Stimulated activated CD8-positive, alpha-beta memory T cell treated with anti-CD3 and anti-CD28 coated beads, Interleukin-7, amount 100 ng/mL, for 4 hours (primary cell): ENCODE measurements around the gene ARID3A.
"Not testable (repeated sequence)": the region's sequence is repeated elsewhere in the genome, so short reads cannot be mapped to it uniquely, and the experiment has no call there.

Source experiments
- DNase-seq, 2 donors: peaks; one replicate each; pipeline ENCODE4 v3.0.0-alpha.2; 2020; ENCODE audit warnings: low read depth in 2 of 2

ARID3A gene

DNA sequence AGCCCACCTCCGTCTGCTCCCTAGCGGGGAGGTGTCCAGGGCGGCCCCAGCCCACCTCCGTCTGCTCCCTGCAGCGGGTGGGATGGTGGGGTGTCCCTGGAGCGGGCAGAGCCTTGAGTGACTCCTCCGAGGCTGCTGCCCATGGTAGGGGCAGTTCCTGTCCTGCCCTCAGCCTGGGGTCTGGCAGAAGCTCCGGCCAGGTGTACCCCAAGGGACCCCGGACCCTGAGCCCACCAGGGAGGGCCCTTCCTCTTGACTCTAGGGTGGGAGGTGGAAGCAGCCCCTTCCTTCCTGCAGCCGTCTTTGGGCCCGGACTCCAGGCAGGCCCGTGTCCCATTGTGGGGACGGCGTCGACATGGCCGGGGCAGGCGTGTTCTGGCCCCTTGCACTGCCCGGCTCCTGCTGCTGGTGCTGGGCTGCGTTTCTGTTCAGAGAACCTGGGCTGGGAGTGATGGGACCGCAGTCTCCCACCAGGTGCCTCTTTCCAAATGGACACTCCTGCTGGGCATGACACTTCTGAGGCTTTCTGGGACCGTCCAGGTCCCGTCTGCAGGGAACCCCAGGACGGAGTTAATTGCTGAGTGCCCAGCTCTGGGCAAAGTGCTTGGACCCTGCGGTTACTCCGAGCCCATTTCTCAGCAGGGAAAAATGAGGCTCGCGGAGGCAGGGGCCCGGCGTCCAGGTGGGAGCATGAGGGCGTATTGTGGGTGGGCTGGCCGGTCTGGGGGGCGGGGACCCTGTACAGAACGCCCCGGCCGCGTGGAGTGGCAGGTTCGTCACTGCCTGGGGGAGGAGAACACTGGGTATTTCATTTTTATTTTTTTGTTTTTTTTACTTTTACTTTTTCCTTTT is 19.8 kb downstream of the ARID3A start:
- no peak for DNase-seq

DNA sequence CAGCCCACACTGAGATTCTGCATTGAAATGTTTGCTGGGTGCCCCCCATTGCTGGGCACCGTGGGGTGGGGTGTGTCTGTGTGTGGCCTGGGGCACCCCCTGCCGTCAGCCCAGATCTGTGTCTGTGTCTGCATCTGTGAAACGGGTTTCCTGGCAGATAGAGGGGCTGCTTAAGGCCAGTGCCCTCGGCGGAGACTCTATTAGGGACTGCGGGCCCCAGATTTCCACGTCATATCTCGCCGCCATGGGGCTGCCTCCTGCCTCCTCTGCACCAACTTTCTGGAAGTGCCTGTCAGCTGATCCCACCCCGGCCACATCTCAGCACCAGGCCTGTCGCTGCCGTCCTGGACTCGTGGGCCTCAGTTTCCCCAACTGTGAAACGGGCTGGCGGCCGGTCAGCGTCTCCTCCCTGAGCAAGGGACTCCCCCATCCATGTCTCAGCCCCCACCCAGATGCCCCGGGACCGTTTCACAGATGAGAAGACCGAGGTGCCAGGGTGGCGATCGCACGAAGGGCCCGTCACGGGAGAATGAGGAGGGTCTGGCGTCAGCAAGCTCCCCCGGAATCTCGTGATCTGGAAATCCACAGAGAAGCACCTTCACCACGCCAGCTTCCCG is 21.4 kb downstream of the ARID3A start:
- no peak for DNase-seq

DNA sequence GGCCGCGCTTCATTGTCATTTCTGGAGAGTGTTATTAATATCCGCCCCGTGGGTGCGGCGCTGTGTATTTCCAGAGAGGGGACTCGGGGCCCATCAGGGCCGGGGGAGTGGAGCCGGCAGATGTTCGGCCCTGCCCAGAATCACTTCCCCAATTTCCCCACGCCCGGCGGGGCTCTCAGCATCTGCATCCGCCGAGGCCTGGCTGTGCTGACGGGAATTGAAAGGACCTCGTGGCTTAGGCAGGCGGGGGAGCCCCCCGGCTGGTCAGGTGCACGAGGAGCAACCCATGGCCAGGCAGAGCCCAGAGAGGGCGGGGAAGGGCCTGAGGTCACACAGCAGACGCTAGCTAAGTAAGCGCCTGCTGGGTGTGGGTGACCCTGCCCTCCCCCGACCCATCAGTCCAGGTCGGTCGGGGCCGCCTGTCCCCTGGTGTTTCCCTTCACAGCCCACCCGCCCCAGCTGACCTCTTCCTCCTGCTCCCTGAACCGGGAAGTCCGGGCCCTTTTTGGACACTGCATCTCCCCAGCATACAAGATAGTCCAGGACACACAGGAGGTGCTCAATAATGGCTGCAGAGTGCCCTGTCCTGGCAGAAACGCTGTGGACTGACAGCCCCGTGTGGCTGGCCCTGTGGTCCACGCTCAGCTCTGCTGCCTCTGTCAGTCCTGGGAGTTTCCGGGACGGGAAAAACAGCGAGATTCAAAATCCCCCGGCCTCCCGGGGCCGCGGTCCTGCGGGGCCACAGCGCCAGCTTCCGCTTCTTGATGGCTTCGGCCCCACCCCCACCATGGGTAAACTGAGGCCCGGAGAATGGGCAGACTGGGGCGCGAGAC is 22.1 kb downstream of the ARID3A start:
- no peak for DNase-seq

DNA sequence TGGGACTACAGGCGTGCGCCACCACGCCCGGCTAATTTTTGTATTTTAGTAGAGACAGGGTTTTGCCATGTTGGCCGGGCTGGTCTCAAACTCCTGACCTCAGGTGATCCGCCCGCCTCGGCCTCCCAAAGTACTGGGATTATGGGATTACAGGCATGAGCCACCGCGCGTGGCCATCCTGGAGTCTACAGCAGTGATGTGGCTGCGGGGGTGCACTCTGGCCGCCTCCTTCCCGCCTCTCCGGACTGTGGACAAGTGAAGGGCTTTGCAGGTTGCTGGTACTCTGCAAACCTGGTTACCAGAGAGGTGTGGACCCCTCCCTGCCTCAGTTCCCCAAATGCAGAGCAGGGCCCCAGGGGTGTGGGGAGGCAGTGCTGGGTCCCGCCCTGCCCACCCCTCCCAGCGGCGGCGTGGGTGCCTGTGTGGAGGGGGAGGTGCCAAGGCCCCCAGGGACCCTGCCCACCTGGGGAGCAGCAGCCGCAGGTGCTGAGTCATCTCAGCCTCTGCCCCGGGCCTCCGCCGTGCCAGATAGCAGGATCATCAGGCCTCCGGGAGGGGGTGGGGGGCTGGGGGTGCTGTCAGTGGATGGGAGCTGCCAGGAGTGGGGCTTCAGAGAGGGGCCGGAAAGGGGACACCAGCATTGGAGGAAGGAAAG is 23.1 kb downstream of the ARID3A start:
- DNase-seq: no peak

DNA sequence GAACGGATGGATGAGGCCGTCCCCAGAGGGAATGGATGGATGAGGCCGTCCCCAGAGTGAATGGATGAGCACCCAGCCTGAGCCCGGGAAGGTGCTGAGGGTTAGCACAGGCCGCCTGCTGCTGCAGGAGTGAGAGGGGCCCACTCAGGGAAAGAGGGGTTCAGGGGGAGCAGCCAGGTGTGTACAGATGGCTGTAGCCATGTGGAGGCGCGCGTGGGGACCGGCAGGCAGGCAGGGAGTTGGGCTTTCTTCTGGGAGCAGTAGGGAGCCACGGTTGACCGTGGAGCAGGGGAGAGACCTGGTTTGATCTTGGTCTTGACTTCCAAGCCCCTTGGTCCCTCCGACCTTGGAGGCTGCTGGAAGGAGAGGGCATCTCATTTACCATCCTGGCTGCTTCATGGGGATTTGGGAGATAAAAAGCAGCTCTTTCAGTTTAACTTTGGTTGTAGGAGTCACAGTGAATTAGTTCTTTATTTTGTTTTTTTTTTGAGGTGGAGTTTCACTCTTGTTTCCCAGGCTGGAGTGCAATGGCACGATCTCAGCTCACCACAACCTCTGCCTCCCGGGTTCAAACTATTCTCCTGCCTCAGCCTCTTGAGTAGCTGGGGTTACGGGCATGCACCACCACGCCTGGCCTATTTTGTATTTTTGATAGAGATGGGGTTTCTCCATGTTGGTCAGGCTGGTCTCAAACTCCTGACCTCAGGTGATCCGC is 24.7 kb downstream of the ARID3A start:
- no peak for DNase-seq

DNA sequence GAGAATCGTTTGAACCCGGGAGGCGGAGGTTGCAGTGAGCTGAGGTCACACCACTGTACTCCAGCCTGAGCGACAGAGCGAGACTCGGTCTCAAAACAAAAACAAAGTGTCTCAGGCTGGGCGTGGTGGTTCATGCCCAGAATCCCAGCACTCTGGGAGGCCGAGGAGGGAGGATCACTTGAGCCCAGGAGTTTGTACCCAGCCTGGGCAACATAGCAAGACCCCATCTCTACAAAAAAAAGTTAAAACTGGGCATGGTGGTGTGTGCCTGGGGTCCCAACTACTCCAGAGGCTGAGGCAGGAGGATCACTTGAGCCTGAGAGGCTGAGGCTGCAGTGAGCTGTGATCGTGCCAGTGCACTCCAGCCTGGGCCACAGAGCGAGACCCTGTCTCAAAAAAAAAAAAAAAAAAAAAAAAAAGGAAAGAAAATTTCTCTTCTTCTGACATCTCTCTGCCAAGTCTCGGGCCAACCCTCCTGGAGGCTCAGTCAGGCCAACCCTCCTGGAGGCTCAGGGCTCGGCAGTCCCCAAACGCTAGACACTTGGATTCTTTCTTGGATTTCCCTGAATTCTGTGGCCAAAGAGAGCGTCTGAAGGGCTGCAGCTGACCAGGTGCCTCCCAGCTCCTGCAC is 26.3 kb downstream of the ARID3A start:
- no peak for DNase-seq

DNA sequence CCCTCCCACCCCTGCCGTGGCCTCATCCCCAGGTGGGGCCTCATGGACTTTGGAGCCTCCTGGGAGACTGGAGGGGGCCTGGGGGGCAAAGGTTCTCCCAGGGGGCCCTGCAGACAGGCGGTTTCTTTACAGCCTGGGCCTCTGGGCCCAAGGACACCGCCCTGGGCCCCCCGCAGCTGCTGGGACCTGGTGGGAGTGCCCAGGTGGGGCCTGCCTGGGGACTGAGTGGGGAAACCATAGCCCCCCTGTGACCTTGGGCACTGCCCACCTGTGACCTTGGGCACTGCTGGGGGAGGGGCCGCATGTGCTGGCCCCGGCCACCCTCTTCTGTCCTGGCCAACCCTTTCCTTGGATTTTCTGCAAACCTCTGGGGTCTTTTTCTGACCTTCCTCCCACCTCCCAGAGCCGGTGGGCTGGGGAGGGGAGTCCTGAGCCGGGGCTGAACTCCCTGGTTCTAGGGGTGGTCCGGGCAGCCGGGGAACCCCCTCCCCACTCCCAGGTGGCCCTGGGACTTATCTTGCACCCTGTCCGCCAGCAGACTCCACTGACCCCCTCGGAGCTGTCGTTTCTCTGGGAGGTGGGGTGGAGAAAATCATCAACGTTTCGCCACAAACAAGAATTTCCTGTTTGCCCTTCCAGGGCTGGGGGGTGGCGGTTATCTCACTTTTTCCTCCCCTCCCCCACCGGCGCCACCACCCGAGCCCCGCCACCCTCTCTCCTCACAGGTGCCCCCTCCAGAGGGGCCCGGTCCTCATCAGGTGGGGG is 27.0 kb downstream of the ARID3A start:
- no peak for DNase-seq

DNA sequence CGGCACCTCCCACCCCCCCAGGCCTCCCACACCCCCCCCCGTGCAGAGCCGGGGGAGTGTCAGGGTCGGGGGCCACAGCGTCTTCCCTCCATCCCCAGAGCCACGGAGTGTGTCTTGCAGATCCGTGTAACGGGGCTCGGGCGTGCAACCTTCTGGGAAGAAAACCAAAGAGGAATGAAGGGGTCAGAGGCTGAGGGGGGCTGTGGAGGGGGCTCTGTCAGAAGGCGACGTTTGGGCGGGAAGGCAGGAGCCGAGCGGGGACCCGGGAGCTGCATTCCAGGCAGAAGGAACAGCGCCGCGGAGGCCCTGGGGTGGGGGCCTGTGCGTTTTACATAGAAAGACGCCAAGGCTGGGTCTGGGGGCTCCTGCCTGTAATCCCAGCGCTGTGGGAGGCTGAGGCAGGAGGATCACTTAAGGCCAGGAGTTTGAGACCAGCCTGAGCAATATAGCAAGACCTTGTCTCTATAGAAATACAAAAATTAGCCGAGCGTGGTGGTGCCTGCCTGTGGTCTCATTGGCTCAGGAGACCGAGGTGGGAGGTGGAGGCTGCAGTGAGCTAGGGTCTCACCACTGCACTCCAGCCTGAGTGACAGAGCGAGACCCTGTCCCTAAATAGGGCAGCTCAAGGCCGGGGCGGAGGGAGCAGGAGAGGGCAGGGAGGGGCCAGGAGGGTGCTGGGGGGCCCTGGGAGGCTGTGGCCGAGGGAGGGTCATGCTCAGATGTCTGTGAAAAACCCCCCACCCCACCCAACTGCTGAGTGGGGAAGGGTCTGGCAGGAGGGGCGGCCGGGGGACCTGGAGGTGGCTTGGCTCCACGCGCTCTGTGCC is 27.8 kb downstream of the ARID3A start:
- no peak for DNase-seq

DNA sequence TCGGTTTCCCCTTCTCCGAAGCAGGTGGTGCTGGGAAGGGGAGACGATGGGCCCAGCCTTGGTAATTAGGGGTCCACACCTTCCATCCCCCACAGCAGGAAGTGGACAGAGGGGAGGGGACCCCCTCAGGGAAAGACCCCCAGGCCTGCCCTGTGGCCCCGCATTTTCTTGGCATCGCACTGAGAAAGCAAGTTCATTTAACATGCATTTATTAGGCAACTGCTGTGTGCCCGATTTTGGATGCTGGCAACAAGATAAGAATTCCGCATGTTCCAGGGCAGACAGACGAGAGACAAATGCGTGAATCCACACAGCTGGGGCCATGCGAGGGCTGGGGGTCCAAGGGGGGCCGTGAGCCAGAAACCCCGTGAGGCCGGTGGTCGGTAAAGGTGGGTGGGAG is 28.4 kb downstream of the ARID3A start:
- no peak for DNase-seq

DNA sequence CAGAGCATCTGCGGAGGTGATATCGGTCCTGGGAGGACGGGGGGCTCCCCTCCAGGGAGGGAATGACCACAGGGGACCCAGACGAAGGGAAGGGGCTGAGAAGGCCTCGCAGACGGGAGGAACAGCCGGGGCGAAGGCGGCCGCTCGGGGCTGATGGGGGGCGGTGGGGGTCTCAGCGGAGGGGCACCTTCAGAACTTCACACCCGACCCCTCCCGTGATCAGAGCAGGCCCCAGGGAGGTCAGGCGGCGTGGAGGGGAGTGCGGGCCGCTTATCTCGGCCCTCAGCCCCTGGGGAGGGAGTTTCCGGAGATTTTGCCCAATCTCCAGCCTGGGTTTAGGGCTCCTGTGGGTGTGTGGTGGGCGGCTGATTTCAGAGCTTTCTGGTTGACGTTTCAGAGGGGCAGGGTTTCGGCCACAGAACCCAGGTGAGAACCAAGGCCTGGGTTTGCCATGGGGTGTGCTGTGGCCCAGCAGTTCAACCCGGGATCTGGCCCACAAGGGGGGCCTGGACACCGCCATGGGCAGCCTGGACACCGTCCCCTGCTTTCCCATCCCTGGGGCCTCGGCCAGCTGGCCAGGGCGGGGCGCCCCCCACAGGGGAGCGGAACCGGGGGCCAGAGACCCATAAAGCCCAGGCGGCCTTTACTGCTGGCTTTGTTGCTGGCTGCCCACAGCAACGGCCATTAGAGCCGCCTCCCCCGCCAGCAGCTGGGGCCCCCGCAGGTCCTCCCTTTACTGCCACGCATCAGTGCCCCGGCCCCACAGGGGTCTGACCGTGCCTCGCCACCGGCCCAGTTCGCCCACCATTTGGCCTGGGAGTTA is 29.0 kb downstream of the ARID3A start:
- no peak for DNase-seq

DNA sequence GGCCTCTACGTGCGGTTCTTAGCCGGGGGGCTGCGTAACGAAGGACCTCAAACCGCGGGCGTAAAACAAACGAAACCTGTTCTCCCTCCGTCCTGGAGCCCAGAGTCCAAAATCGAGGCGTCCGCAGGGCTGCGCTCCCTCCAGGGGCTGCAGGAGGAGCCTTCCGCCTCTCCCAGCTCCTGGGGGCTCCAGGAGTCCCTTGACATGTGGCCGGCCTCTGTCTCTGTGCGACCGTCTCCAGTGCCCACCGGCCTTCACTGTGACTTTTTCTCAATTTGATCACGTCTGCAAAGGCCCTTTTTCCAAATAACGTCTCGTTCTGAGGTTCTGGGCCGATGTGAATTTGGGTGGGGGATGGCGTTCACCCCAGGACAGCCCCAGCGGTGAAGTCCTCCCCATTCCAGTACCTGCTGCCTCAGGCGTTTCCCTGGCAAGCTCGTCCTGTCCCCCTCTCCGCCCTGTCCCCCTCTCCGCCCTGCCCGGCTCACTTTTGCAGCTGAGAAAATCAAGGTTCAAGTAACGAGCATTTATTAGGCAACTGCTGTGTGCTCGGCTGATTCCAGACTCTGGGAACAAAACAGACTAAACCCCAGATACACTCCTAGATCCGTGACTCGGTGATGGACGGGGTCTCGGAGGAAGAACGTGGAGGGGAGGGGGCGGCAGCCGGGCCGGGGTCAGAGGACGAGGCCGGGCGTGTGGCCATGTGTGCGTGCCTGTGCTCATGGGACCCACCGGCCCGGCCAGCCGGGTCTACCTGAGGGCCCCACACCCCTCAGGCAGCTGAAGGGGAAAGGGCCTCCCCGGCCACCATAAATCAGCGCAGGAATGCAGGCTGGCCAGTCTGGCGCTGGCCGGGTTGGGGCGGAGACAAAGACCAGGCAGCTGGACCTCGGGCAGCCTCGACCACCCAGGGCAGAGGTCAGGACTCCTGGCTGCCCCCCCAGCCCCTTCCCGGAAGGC is 30.2 kb downstream of the ARID3A start:
- no peak for DNase-seq

DNA sequence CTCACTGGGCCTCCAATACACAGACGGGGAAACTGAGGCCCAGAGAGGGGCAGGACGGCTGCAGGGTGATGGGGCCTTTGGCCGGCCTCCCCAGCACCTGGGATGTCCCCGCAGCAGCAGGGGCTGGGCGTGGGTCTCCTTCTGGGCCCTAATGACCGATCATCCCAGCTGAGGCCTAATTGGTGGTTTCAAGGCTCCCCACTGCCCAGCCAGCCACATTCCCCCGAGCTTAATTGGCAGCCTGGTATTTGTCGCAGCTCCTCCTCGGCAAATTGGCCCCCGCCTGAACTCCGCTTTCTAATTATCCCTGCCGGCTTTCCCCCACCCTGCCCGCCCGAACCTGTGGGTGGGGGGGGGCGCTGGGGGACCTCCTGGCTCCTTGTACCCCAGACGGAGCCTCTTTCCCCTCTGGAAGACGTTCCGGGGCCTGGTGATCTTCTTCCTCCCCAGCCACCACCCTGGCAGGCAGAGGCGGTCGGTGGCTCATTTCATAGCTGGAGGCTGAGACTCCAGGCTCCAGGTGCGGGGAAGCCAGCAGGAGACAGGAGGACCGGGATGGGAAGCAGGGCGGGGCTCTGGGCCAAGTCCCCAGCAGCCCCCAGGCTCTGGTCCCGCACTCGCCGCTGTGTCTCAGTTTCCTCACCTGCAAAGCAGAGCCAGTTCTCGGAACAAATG is 31.1 kb downstream of the ARID3A start:
- no peak for DNase-seq

DNA sequence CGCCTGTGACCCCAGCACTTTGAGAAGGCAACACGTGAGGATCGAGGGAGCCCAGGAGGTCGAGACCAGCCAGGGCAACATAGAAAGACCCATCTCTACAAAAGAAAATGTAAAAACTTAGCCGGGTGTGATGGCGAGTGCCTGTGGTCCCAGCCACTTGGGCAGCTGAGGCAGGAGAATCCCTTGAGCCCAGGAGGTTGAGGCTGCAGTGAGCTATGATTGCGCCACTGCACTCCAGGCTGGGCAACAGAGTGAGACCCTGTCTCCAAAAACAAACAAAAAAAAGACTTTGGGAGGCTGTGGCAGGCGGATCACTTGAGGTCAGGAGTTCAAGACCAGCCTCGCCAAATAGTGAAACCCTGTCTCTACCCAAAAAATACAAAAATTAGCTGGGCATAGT is 31.7 kb downstream of the ARID3A start:
- DNase-seq: not testable (repeated sequence)

DNA sequence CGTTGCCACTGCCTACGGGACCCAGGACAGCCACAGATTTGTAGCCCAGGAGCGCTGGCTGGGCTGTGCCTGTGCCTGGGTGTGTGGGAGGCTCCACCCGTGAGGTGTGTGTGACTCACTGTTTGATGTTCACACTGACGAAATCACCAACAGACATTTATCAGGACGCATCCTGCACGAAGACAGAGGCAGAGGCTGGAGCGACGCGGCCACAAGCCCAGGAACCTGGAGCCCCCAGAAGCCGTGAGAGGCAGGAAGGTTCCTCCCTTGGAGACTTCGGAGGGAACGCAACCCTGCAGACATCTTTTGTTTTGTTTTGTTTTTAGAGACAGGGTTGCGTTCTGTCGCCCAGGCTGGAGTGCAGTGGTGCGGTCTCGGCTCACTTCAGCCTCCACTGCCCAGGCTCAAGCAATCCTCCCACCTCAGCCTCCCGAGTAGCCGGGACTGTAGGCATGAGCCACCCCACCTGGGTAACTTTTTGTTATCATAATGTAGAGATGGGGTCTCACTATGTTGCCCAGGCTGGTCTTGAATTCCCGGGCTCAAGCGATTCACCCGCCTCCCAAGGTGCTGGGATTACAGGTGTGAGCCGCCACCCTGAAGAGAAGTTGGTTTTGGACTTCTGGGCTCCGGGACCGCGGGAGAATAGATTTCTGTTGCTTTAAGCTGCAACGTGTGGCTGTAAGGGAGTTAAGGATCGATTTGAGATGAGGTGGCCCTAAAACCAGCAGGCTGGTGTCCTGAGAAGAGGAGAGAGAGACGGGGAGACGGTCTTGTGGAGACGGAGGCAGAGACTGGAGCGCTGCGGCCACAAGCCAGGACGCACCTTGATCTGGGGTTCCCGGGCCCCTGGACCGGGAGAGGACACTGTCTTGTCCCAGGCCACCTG is 33.4 kb downstream of the ARID3A start:
- peak in 1 of 2 donors; percentile 29 for DNase-seq

DNA sequence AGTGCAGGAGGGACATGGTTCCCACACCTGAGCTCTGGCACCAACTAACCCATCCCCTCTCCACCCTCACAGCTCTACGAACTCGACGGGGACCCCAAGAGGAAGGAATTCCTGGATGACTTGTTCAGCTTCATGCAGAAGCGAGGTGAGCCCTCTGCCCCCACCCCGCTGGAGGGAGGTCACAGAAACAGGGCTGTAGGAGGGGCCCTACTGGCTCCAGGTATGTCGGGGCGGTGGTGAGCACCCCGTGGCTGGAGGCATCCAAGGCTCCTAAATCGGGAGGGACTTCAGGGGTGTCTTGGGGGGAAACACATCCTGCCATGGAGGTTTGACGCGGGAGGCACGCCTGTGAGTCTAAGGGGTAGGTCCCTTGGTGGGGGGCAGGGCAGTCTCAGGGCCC is 34.2 kb downstream of the ARID3A start:
- no peak for DNase-seq

DNA sequence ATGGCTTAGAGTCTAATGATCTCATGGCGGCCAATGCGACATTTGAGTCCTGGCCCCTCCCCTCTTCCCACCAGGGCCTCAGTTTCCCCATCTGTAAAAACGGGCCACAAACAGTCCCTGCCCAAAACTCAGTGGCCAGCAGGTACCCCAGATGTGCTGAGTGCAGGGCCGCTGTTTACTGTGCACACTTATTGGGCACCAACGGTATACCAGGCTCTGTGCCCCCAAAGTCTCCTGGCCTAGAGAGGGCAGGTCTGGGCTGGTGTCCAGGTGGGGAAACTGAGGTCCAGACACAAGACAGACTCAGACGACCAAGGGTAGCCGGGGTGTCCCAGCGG is 34.7 kb downstream of the ARID3A start:
- no peak for DNase-seq
